GM10248 (cell line): ENCODE data around the gene CBX7.

Experiments
- CTCF ChIA-PET: fragments of 300-600 bp; sonication (Branson Sonifier 250); formaldehyde crosslinking; extraction: SDS; loops from one replicate; lab custom pipeline; 2021; ENCODE audit warnings: antibody characterized with exemption; lab: Yijun Ruan, JAX
- POLR2A ChIA-PET: fragments of 350-650 bp; sonication (Branson Sonifier 250); formaldehyde crosslinking; extraction: SDS; loops from one replicate; lab custom pipeline; 2020; ENCODE audit warnings: antibody characterized with exemption; lab: Yijun Ruan, JAX
- DNase-seq: peaks from one replicate; pipeline ENCODE4 v3.0.0; 2012; ENCODE audit errors: extremely low spot score
- CTCF ChIP-seq: IDR thresholded peaks from 2 replicates; pipeline ENCODE4 v1.5.1; 2012; ENCODE audit warnings: mild to moderate bottlenecking, low read depth; ENCODE audit errors: extremely low read depth, missing control alignments, control extremely low read depth

The CBX7 gene

GRCh38 chr22:39183991-39184585 is 31.6 kb upstream of the CBX7 start:
- no peak for DNase-seq
- ChIA-PET POLR2A (no interaction called here), CTCF (interaction anchor here (1.3 to 1.4 kb wide), 2 partner anchors 11 to 13 kb away, joined by 3 to 5 read pairs; no protein-coding TSS in a partner anchor)
- no peak for TF ChIP-seq CTCF

- POLR2A ChIA-PET: interaction anchor here (0.8 kb wide), 1 partner anchor 137 kb away, joined by 3 read pairs; no protein-coding TSS in a partner anchor
- DNase-seq: no peak
- CTCF ChIA-PET: interaction anchor here (0.9 to 1.9 kb wide), 5 partner anchors 9 to 175 kb away, joined by 3 to 5 read pairs (median 4); no protein-coding TSS in a partner anchor
- TF ChIP-seq CTCF: no peak
These were observed 30.1 kb upstream of the CBX7 start for GRCh38 chr22:39182478-39183030.

- POLR2A ChIA-PET: no interaction called here
- TF ChIP-seq CTCF: no peak
- no peak for DNase-seq
- CTCF ChIA-PET: interaction anchor here (0.9 to 1.9 kb wide), 3 partner anchors 11 to 129 kb away, joined by 4 to 5 read pairs (median 4); no protein-coding TSS in a partner anchor
These were observed 29.3 kb upstream of the CBX7 start for GRCh38 chr22:39181778-39182177.

DNA sequence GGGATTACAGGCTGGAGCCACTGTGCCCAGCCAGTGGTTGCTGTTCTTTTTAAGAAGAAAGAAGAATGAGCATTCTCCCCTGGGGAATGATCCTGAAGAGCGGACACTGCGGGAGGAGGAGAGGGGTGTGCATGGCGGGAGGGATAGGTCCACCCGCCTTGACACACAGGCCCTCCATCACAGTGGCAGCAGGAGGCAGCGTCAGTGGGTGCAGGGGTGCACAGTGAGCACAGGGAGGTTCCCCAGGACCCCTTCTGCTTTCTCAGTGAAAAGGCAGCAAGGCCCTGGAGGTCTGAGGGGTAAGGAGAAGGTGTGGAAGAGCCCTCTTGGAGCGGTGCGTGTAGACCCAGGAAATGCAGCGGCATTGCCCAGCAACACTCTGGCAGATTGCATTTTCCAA is 28.9 kb upstream of the CBX7 start:
- TF ChIP-seq CTCF: no peak
- ChIA-PET POLR2A (no interaction called here), CTCF (interaction anchor here (0.9 to 1.9 kb wide), 2 partner anchors 10 to 11 kb away, joined by 4 to 5 read pairs; no protein-coding TSS in a partner anchor)
- DNase-seq: no peak

- CTCF ChIA-PET: interaction anchor here (0.8 to 1.5 kb wide), 3 partner anchors 9 to 124 kb away, joined by 3 to 6 read pairs (median 6); no protein-coding TSS in a partner anchor
- POLR2A ChIA-PET: no interaction called here
- DNase-seq: no peak
- no peak for TF ChIP-seq CTCF
These were observed 27.4 kb upstream of the CBX7 start for GRCh38 chr22:39179841-39180335.

DNA sequence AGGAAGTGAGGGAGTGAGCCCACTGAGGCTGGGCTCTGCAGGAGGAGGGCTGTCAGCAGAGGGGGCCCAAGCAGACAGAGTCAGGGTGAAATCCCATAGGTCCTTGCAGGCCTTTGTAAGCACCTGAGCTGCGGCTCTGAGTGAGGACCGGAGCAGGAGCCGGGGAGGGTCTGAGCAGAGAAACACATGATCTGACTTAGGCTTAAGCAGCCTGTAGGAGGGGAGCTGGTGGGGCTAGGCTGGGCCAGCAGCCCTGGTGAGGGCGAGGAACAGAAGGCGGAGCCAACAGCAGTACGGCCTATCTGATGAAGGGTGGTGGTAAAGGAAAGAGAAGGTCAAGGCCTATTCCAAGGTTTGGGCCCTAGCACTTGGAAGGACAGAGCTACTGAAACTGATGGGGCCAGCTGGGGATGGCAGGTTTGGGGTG is 26.9 kb upstream of the CBX7 start:
- no peak for TF ChIP-seq CTCF
- DNase-seq: no peak
- CTCF ChIA-PET: interaction anchor here (0.8 to 1.5 kb wide), 3 partner anchors 8 to 125 kb away, joined by 3 to 6 read pairs (median 6); no protein-coding TSS in a partner anchor
- POLR2A ChIA-PET: no interaction called here
